Measurements from ENCODE around the gene SYVN1. TPM values are rescaled to one million over a fixed set of nuclear protein-coding genes. Genes with fewer than 3 reads are reported as not detected.
"Not testable (repeated sequence)": the region's sequence is repeated elsewhere in the genome, so short reads cannot be mapped to it uniquely, and the experiment has no call there.

SYVN1 gene
- total RNA-seq, 1 donor from 2014 or later: 68.1 TPM

GRCh38 chr11:65150509-65151299 lies 16.4 kb upstream of the SYVN1 start:
- no peak for TF ChIP-seq CTCF (IDR thresholded peaks at IDR 0.05)
- Histone ChIP-seq H3K4me1 (peaks cover 26% of the 10 kb centered on the region), H3K36me3 (no peaks in the 10 kb centered on the region), H3K27ac (peak overlapping the region; percentile 72), H3K9me3 (no peaks in the 10 kb centered on the region), H3K27me3 (ENCODE audit: low read depth) (no peaks in the 10 kb centered on the region), H3K4me3 (no peak overlapping the region)
- ATAC-seq (peak; percentile 96 to 97), DNase-seq (peak; percentile 92)
- intact Hi-C loops (cut with DNase I): no loop called here

- peaks cover 26% of the 10 kb centered on the region for H3K4me1 ChIP-seq
- intact Hi-C loops (cut with DNase I): not testable (repeated sequence)
These were observed 15.8 kb upstream of the SYVN1 start for GRCh38 chr11:65150131-65150508.

GRCh38 chr11:65148657-65149056 lies 14.3 kb upstream of the SYVN1 start:
- no peak overlapping the region for H3K4me3 ChIP-seq
- DNase-seq (no peak), ATAC-seq (no peak)
- H3K9me3 ChIP-seq: no peaks in the 10 kb centered on the region
- no peak overlapping the region for H3K27ac ChIP-seq
- H3K36me3 ChIP-seq: no peaks in the 10 kb centered on the region
- no peak for TF ChIP-seq CTCF (IDR thresholded peaks at IDR 0.05)
- intact Hi-C loops (cut with DNase I): no loop called here
- H3K4me1 ChIP-seq: peaks cover 26% of the 10 kb centered on the region
- no peaks in the 10 kb centered on the region for H3K27me3 ChIP-seq (ENCODE audit: low read depth)

More at GRCh38 chr11:65150131-65150508, 15.8 kb upstream of the SYVN1 start:
- not testable (repeated sequence) for H3K9me3 ChIP-seq; ATAC-seq; H3K4me3 ChIP-seq; H3K27me3 ChIP-seq (ENCODE audit: low read depth); DNase-seq; H3K36me3 ChIP-seq
- peak overlapping the region; percentile 72 for H3K27ac ChIP-seq

- TF ChIP-seq CTCF (IDR thresholded peaks at IDR 0.05): no peak
- ATAC-seq (no peak), DNase-seq (no peak)
- Histone ChIP-seq H3K27ac (no peak overlapping the region), H3K27me3 (ENCODE audit: low read depth) (no peaks in the 10 kb centered on the region), H3K4me3 (no peak overlapping the region), H3K4me1 (peaks cover 26% of the 10 kb centered on the region), H3K9me3 (no peaks in the 10 kb centered on the region), H3K36me3 (no peaks in the 10 kb centered on the region)
- intact Hi-C loops (cut with DNase I): no loop called here
These were observed 13.2 kb upstream of the SYVN1 start for GRCh38 chr11:65147352-65148075.

- H3K27me3 ChIP-seq (ENCODE audit: low read depth): no peaks in the 10 kb centered on the region
- no peaks in the 10 kb centered on the region for H3K4me1 ChIP-seq
- DNase-seq: no peak
- no peak for TF ChIP-seq CTCF (IDR thresholded peaks at IDR 0.05)
- no peak for ATAC-seq
- no peak overlapping the region for H3K4me3 ChIP-seq
- H3K36me3 ChIP-seq: no peaks in the 10 kb centered on the region
- no peak overlapping the region for H3K27ac ChIP-seq
- H3K9me3 ChIP-seq: no peaks in the 10 kb centered on the region
- intact Hi-C loops (cut with DNase I): no loop called here
These were observed 7.7 kb upstream of the SYVN1 start for GRCh38 chr11:65141896-65142494.
